Activated naive CD4-positive, alpha-beta T cell treated with anti-CD3 and anti-CD28 coated beads, Interleukin-2, amount 50 U/mL, for 24 hours (primary cell): ENCODE data around the gene RP9.
A peak's percentile ranks its signal among the peaks of the same experiment; 100 is the strongest.
"Not testable (repeated sequence)": the region's sequence is repeated elsewhere in the genome, so short reads cannot be mapped to it uniquely, and the experiment has no call there.

Experiments used
- H3K27ac Mint-ChIP-seq: one replicate; pipeline ENCODE4 v1.8.0; 2021; ENCODE audit warnings: mild to moderate bottlenecking, mixed read lengths
- H3K27me3 Mint-ChIP-seq: one replicate; pipeline ENCODE4 v1.8.0; 2021; ENCODE audit warnings: mixed read lengths
- H3K36me3 Mint-ChIP-seq: one replicate; pipeline ENCODE4 v1.8.0; 2021; ENCODE audit warnings: mixed read lengths
- H3K4me1 Mint-ChIP-seq: one replicate; pipeline ENCODE4 v1.8.0; 2021; ENCODE audit warnings: mixed read lengths
- H3K4me3 Mint-ChIP-seq: one replicate; pipeline ENCODE4 v1.8.0; 2021; ENCODE audit warnings: mild to moderate bottlenecking, mixed read lengths
- H3K9me3 Mint-ChIP-seq: one replicate; pipeline ENCODE4 v1.8.0; 2021; ENCODE audit warnings: mixed read lengths

Gene RP9

GRCh38 chr7:33118383-33118782 lies 9.2 kb upstream of the RP9 start:
- Mint-ChIP-seq H3K27ac (no peak overlapping the region), H3K4me1 (no peaks in the 10 kb centered on the region), H3K4me3 (no peak overlapping the region), H3K27me3 (peaks cover 21% of the 10 kb centered on the region), H3K36me3 (peaks cover 5% of the 10 kb centered on the region), H3K9me3 (peaks cover 6% of the 10 kb centered on the region)

GRCh38 chr7:33114976-33115375 lies 5.8 kb upstream of the RP9 start:
- Mint-ChIP-seq H3K36me3 (peaks cover 5% of the 10 kb centered on the region), H3K27me3 (peaks cover 11% of the 10 kb centered on the region), H3K27ac (no peak overlapping the region), H3K4me3 (no peak overlapping the region), H3K4me1 (peaks cover 7% of the 10 kb centered on the region), H3K9me3 (peaks cover 6% of the 10 kb centered on the region)

DNA sequence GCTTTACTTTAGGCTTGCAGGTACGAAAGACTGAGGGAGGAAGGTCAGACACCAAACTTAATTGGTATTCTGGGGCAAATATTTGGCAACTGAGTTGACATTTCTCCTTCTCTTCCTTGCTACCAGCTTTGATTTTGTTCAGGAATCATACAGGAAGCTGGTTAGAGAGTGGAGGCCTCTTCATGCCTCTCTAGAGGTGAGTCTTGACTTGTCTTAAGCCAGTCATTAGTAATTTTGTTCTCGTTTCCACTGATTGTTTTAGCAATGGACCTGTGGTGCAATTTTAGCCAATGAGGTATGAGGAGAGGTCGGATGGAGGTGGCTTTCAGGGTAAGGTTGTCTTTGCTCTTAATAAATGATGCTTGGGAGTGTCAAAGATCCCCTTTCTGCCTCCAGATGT lies 2.4 kb upstream of the RP9 start:
- Mint-ChIP-seq H3K27me3 (peaks cover 5% of the 10 kb centered on the region), H3K4me3 (no peak overlapping the region), H3K4me1 (peaks cover 31% of the 10 kb centered on the region), H3K9me3 (no peaks in the 10 kb centered on the region), H3K27ac (no peak overlapping the region), H3K36me3 (no peaks in the 10 kb centered on the region)

DNA sequence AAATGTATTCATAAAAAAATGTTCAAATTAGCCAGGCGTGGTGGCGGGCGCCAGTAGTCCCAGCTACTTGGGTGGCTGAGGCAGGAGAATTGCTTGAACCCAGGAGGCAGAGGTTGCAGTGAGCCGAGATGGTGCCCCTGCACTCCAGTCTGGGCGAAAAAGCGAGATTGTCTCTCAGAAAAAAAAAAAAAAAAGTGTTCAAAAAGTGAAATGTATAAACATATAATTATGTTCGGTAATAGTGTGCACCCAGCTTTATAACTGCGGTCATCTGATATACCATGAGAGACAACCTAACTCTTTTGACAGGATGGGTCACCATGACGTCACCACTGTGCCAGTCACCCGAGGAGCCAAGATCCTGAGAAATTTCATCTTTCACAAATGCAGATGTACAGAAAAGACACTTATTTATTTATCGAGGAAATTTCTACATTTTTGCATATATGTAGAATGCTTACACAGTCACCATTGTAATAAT lies 594 bp upstream of the RP9 start:
- peaks cover 48% of the 10 kb centered on the region for H3K4me1 Mint-ChIP-seq
- H3K27me3 Mint-ChIP-seq: no peaks in the 10 kb centered on the region
- H3K4me3 Mint-ChIP-seq: peak overlapping the region; percentile 79
- no peaks in the 10 kb centered on the region for H3K9me3 Mint-ChIP-seq
- no peaks in the 10 kb centered on the region for H3K36me3 Mint-ChIP-seq
- no peak overlapping the region for H3K27ac Mint-ChIP-seq

DNA sequence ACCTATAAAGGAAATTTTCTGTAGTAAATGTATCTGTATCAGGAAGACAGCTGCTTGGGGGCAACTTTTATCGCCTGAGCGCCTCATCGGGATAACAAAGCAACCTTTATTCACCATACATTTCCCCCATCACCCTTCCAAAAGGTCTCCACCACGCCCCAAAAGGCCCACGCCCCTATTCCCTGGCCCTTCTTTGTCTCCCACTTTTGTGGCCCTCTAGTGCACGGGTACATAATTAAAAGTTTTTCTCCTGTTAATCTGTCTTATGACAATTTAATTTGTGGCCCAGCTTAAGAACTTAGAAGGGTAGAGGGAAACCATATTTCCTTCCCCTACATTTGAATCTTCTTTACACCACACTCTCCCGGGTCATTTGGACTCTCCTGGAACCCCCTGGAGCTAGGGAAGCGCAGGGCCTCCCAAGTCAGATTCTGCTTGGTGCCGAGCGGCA lies 625 bp downstream of the RP9 start:
- Mint-ChIP-seq H3K4me3 (peak overlapping the region; percentile 96), H3K27ac (peak overlapping the region; percentile 65), H3K4me1 (peaks cover 60% of the 10 kb centered on the region), H3K36me3 (no peaks in the 10 kb centered on the region), H3K9me3 (no peaks in the 10 kb centered on the region), H3K27me3 (no peaks in the 10 kb centered on the region)

- Mint-ChIP-seq H3K27me3 (no peaks in the 10 kb centered on the region), H3K9me3 (no peaks in the 10 kb centered on the region), H3K4me3 (peak overlapping the region; percentile 96), H3K36me3 (no peaks in the 10 kb centered on the region), H3K4me1 (peaks cover 69% of the 10 kb centered on the region), H3K27ac (no peak overlapping the region)
These were observed 1.8 kb downstream of the RP9 start for GRCh38 chr7:33107136-33108066.

DNA sequence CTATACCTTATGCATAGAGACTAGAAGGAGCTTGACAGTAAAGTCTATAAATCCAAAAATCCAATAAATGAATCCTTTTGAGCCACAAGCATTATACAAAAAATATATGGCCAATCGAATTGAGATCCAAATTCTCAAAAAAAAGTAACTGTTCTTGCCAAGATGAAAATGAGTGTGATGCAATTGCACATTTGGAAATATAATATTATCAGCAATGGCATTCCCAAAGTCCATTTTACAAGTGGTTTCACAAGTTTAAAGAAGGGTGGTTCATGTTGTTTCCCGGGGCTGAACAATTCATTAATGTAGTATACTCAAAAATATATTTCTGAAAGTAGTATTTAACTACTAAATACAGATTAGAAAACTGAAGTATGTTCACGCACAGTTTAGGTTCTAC lies 7.3 kb downstream of the RP9 start:
- Mint-ChIP-seq H3K36me3 (peaks cover 5% of the 10 kb centered on the region), H3K9me3 (no peaks in the 10 kb centered on the region), H3K27me3 (no peaks in the 10 kb centered on the region), H3K4me3 (no peak overlapping the region), H3K4me1 (peaks cover 52% of the 10 kb centered on the region), H3K27ac (no peak overlapping the region)

DNA sequence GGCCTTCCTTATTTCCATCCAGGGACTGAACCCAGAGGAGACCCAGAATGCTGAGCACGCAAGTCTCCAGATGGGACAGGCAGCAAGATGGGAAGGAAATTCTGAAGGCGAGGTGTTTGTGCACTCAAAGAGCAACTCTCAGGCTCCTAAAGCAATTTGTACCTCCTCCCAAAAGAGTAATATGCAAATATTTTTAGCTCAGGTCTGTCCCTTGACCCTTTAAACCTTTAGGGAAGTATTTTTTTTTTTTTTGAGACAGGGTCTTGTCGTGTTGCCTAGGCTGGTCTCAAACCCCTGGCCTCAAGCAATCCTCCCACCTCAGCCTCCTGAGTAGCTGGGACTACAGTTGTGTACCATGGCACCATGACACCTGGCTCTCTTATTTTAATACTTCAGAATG lies 8.4 kb downstream of the RP9 start:
- peaks cover 5% of the 10 kb centered on the region for H3K36me3 Mint-ChIP-seq

DNA sequence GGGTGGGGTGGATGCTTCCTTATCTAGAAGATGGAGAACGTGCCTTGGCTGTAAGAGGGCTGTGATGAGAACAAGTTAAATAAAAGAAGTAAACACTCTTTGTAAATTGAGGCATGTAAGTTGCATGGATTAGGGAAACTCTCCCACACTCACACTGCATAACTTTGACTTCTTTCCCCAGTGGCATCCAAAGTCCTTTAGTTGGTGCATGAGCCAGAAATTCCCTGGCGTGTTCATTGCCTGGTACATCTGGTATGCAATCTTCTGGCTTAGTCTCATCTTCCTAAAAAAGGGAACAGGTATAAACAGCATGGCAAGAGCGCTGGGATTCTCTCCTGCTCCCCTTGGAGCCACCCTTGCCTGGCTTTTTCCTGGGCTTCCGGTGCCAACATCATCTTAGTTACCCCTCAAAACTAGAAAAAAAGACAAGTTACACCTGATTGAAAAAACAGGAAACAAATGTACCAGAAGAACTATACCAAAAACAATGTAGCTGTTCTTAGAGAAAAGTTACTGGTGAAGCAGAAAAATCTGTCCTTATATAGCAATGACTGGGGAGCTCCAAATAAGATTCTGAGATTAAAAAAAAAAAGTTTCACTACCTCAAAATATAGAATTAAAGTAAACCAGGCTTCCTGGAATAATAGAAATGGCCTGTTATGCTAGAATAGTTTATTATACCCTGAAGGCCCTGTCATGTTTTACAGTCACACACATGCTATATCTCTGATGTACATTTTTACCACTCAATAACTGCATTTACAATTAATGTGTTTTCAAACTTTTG lies 9.9 kb downstream of the RP9 start:
- peaks cover 28% of the 10 kb centered on the region for H3K4me1 Mint-ChIP-seq
- no peaks in the 10 kb centered on the region for H3K27me3 Mint-ChIP-seq
- H3K4me3 Mint-ChIP-seq: no peak overlapping the region
- peaks cover 8% of the 10 kb centered on the region for H3K36me3 Mint-ChIP-seq
- no peaks in the 10 kb centered on the region for H3K9me3 Mint-ChIP-seq
- H3K27ac Mint-ChIP-seq: no peak overlapping the region

More for the DNA sequence above, 8.4 kb downstream of the RP9 start:
- Mint-ChIP-seq H3K27ac (no peak overlapping the region), H3K27me3 (no peaks in the 10 kb centered on the region), H3K4me1 (peaks cover 41% of the 10 kb centered on the region), H3K4me3 (no peak overlapping the region), H3K9me3 (no peaks in the 10 kb centered on the region)

DNA sequence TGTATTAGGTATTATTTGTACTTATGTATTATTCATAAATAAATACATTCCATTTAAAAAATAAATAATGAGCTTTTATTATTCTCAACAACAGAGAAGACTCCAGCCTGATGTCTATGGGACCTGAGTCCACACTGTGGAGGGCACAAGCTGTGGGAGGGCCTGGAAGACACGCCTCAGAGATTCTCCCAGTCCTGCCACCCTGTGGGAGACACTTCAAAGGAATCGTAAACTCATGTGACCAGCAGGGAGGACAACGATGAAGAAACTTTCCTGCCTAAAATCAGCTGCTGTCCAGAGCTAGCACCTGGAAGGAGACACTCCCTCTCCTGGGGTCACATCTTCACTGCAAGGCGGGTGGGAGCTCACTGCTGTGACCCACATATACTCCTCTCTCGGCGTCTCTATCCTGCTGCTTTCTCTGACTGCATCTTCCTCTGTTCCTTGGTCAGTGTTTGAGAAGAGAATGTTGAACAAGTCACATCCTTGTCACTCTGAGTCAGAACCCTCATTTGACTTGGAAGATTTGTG lies 14.4 kb downstream of the RP9 start:
- not testable (repeated sequence) for H3K27ac Mint-ChIP-seq, H3K9me3 Mint-ChIP-seq, H3K4me3 Mint-ChIP-seq, H3K4me1 Mint-ChIP-seq, H3K27me3 Mint-ChIP-seq, H3K36me3 Mint-ChIP-seq

GRCh38 chr7:33093266-33093665 lies 15.9 kb downstream of the RP9 start:
- Mint-ChIP-seq H3K4me3 (no peak overlapping the region), H3K27me3 (no peaks in the 10 kb centered on the region), H3K27ac (no peak overlapping the region), H3K36me3 (peaks cover 8% of the 10 kb centered on the region), H3K4me1 (no peaks in the 10 kb centered on the region), H3K9me3 (no peaks in the 10 kb centered on the region)

GRCh38 chr7:33091641-33092191 lies 17.5 kb downstream of the RP9 start:
- no peaks in the 10 kb centered on the region for H3K27me3 Mint-ChIP-seq
- no peak overlapping the region for H3K27ac Mint-ChIP-seq
- peaks cover 6% of the 10 kb centered on the region for H3K36me3 Mint-ChIP-seq
- no peak overlapping the region for H3K4me3 Mint-ChIP-seq
- H3K9me3 Mint-ChIP-seq: no peaks in the 10 kb centered on the region
- no peaks in the 10 kb centered on the region for H3K4me1 Mint-ChIP-seq

DNA sequence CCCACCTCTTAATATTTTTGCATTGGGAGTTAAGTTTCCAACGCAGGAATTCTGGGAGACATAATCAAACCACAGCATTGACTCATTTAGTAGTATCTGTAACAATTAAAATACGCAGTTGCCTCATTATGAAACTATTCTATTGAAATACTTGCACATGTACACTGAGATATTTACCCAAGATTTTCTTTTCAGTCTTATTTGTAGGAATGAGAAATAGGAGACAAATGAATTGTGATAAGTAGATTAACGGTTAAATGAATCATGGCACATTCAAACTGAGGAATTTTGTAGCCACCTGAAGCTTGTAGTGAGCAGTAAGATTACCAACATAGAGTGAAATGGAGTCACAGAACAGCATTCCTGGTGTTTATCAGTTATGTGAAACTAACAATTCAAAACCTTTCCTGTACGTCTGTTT lies 18.1 kb downstream of the RP9 start:
- no peaks in the 10 kb centered on the region for H3K9me3 Mint-ChIP-seq
- H3K4me1 Mint-ChIP-seq: no peaks in the 10 kb centered on the region
- no peak overlapping the region for H3K4me3 Mint-ChIP-seq
- no peaks in the 10 kb centered on the region for H3K27me3 Mint-ChIP-seq
- peaks cover 6% of the 10 kb centered on the region for H3K36me3 Mint-ChIP-seq
- no peak overlapping the region for H3K27ac Mint-ChIP-seq

DNA sequence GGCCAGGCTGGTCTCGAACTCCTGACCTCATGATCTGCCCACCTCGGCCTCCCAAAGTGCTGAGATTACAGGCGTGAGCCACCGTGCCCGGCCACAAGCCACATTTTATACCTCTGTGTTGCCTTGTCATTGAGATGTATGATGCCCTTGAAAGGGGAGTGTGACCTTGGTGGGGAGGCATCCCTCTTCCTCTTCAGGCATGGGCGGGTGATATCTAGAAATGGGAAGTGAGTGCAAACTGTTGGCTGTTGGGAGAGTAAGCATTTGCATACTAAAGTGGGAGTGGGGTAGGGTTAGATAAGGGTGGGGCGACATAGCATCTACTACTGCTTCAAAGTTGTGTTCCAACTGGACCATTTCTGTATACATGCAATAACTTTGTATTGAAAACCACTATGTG lies 20.1 kb downstream of the RP9 start:
- Mint-ChIP-seq H3K27ac (no peak overlapping the region), H3K9me3 (no peaks in the 10 kb centered on the region), H3K4me1 (no peaks in the 10 kb centered on the region), H3K4me3 (no peak overlapping the region), H3K36me3 (peaks cover under 1% of the 10 kb centered on the region), H3K27me3 (no peaks in the 10 kb centered on the region)

DNA sequence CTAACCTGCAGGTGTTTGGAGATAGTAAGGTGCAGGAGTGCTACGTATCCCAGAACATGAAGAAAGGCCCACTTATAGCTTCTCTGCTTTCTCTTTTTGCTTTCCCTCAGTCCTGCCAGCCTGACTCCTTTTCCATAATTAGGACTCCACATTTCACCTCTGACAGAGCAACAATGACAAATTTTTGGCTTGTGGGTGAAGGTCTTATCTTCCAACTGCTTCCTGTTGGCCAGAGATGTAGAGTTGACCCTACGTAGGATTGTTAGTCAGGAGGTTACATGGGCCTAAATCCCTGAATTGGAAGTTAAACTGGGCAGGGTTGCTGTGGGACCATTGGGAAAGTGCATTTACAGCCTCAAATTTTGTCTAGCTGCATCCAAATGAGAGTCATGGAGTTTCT lies 21.3 kb downstream of the RP9 start:
- H3K9me3 Mint-ChIP-seq: no peaks in the 10 kb centered on the region
- no peaks in the 10 kb centered on the region for H3K36me3 Mint-ChIP-seq
- H3K4me1 Mint-ChIP-seq: no peaks in the 10 kb centered on the region
- no peaks in the 10 kb centered on the region for H3K27me3 Mint-ChIP-seq
- H3K4me3 Mint-ChIP-seq: no peak overlapping the region
- H3K27ac Mint-ChIP-seq: no peak overlapping the region
